Panc1 (cell line): Measurements from ENCODE around the gene EPC1. TPM values are rescaled to one million over a fixed set of nuclear protein-coding genes. Genes with fewer than 3 reads are reported as not detected.
A peak's percentile ranks its signal among the peaks of the same experiment; 100 is the strongest.

ENCODE experiments used
- ATAC-seq: fragments of 200-7000 bp; cut with Tn5 transposase; 2 replicates; pipeline ENCODE4 v1.9.1; 2020; ENCODE audit warnings: mild to moderate bottlenecking, moderate library complexity
- BruUV-seq: library from RNA; stranded (reverse); fragments of 400-500 nt; replicated peaks from 2 replicates; lab custom pipeline; 2021; lab: Mats Ljungman, UMichigan
- CTCF ChIA-PET: fragments of 300-600 bp; sonication (Branson Sonifier 250); formaldehyde crosslinking; loops from one replicate; lab custom pipeline; 2022; ENCODE audit warnings: antibody characterized with exemption; lab: Charles Lee
- POLR2A ChIA-PET: fragments of 300-600 bp; sonication (Branson Sonifier 250); formaldehyde crosslinking; loops from one replicate; lab custom pipeline; 2022; ENCODE audit warnings: antibody characterized with exemption; lab: Charles Lee
- DNase-seq: peaks from one replicate; pipeline ENCODE4 v3.0.0-alpha.2; 2010; ENCODE audit warnings: low read depth, low spot score
- H3K27ac ChIP-seq: 2 replicates; pipeline ENCODE4 v1.5.1; 2011; ENCODE audit warnings: mild to moderate bottlenecking, low read length, inconsistent platforms
- H3K27me3 ChIP-seq: fragments of 200-500 bp; sonication (Bioruptor generic); 2 replicates; pipeline ENCODE4 v1.6.0; 2014; ENCODE audit warnings: low read length, inconsistent platforms; ENCODE audit not compliant: control insufficient read depth, insufficient read depth
- H3K36me3 ChIP-seq: fragments of 200-500 bp; sonication (Bioruptor generic); 2 replicates; pipeline ENCODE4 v1.5.1; 2014; ENCODE audit warnings: inconsistent platforms, mild to moderate bottlenecking, low read length, moderate library complexity; ENCODE audit not compliant: control insufficient read depth, insufficient read depth
- H3K4me1 ChIP-seq: 2 replicates; pipeline ENCODE4 v1.5.1; 2011; ENCODE audit warnings: inconsistent platforms, mild to moderate bottlenecking, low read length, moderate library complexity; ENCODE audit not compliant: control insufficient read depth, insufficient read depth
- H3K4me3 ChIP-seq, 2 experiments: 2 replicates each; pipeline ENCODE4 v1.5.1; 2011 to 2012; ENCODE audit warnings: low read depth in 2 of 2, low read length in 2 of 2, mild to moderate bottlenecking in 2 of 2, inconsistent platforms in 1 of 2, moderate library complexity in 1 of 2
- H3K9me3 ChIP-seq: fragments of 200-500 bp; sonication (Bioruptor generic); 2 replicates; pipeline ENCODE4 v1.5.1; 2014; ENCODE audit warnings: low read depth, mild to moderate bottlenecking, inconsistent platforms, low read length, moderate library complexity; ENCODE audit not compliant: control insufficient read depth, insufficient read depth
- CTCF ChIP-seq: fragments of 450-650 bp; IDR thresholded peaks from 2 replicates; pipeline ENCODE4 v1.5.1; 2017; ENCODE audit warnings: mild to moderate bottlenecking
- POLR2AphosphoS5 ChIP-seq: IDR thresholded peaks from 2 replicates; pipeline ENCODE4 v1.6.1; 2012; ENCODE audit warnings: mild to moderate bottlenecking, low read depth, low read length, moderate library complexity
- SIN3A ChIP-seq: IDR thresholded peaks from 2 replicates; pipeline ENCODE4 v1.6.1; 2012; ENCODE audit warnings: low read depth, mild to moderate bottlenecking, low read length, moderate library complexity, borderline replicate concordance; ENCODE audit not compliant: insufficient read depth
- TCF7L2 ChIP-seq: IDR thresholded peaks from 2 replicates; pipeline ENCODE4 v1.6.1; 2011; ENCODE audit warnings: mild to moderate bottlenecking, low read depth, low read length, inconsistent platforms
- in situ Hi-C: cut with HindIII; loops from 2 replicates; pipeline ENCODE4 v1.10.0; 2016; ENCODE audit warnings: low sequenced_read_pairs, low pct_unique_long_range_greater_than_20kb
- intact Hi-C: fragments of 100-400 bp; cut with micrococcal nuclease; formaldehyde crosslinking; loops from one replicate; pipeline ENCODE4 v1.10.0; 2022; ENCODE audit not compliant: unreplicated experiment
- total RNA-seq: library from RNA; stranded (reverse); gene quantifications from one replicate; pipeline ENCODE4 v1.2.1, GENCODE V29; 2021; ENCODE audit not compliant: unreplicated experiment
- TF ChIP-seq, protein P1 (sequence below), 2 experiments: IDR thresholded peaks; 2 replicates each; pipeline ENCODE4 v1.6.1; 2011 to 2012; ENCODE audit warnings: low read depth in 2 of 2, control low read depth in 1 of 2, low read length in 1 of 2, mild to moderate bottlenecking in 1 of 2, moderate library complexity in 1 of 2; ENCODE audit not compliant: insufficient read depth in 1 of 2

EPC1 gene
- total RNA-seq, 1 experiment from 2014 or later: 18.4 TPM

DNA sequence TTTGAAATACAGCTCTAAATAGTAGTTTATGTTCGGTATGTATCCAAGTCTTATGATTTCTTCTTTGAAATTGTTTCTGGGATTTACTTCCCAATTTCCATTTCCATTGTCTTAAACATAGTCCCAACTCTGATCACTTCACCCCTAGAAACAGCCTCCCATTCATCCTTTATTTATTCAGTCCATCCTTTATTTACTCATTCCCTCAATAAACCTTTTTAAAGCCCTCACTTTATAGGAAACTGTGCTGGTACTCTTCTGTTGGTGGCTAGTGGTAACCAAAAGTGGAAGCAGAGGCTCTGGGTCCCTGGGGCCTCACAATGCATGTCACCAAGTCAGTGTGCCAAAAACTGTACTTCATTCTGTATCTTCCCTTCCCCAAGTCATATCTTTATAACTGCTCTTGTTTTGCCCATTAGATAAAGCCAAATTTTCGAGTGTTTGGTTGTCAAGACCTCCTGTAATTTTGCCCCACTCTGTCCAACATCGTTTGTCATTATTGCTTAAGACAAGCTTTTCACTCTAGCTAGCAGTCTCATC, 3.9 kb upstream of the EPC1 start:
- Histone ChIP-seq H3K4me3 (no peak overlapping the region), H3K36me3 (peaks cover 2% of the 10 kb centered on the region; the same call in 1 of the 2 replicates), H3K4me1 (peaks cover 16% of the 10 kb centered on the region; the same call in 1 of the 2 replicates), H3K27me3 (no peaks in the 10 kb centered on the region), H3K9me3 (no peaks in the 10 kb centered on the region), H3K27ac (no peak overlapping the region)
- DNase-seq (no peak), ATAC-seq (no peak)
- TF ChIP-seq, protein P1, sequence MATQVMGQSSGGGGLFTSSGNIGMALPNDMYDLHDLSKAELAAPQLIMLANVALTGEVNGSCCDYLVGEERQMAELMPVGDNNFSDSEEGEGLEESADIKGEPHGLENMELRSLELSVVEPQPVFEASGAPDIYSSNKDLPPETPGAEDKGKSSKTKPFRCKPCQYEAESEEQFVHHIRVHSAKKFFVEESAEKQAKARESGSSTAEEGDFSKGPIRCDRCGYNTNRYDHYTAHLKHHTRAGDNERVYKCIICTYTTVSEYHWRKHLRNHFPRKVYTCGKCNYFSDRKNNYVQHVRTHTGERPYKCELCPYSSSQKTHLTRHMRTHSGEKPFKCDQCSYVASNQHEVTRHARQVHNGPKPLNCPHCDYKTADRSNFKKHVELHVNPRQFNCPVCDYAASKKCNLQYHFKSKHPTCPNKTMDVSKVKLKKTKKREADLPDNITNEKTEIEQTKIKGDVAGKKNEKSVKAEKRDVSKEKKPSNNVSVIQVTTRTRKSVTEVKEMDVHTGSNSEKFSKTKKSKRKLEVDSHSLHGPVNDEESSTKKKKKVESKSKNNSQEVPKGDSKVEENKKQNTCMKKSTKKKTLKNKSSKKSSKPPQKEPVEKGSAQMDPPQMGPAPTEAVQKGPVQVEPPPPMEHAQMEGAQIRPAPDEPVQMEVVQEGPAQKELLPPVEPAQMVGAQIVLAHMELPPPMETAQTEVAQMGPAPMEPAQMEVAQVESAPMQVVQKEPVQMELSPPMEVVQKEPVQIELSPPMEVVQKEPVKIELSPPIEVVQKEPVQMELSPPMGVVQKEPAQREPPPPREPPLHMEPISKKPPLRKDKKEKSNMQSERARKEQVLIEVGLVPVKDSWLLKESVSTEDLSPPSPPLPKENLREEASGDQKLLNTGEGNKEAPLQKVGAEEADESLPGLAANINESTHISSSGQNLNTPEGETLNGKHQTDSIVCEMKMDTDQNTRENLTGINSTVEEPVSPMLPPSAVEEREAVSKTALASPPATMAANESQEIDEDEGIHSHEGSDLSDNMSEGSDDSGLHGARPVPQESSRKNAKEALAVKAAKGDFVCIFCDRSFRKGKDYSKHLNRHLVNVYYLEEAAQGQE (IDR thresholded peaks at IDR 0.05; ENCODE audit: insufficient read depth in 1 of 2, low read depth in 2 of 2, low read length in 1 of 2): no peak
- TF ChIP-seq SIN3A: no peak
- TF ChIP-seq TCF7L2: no peak
- TF ChIP-seq CTCF: no peak
- no peak for TF ChIP-seq POLR2AphosphoS5
- in situ Hi-C loops (no loop called here), intact Hi-C loops (no loop called here)
- ChIA-PET POLR2A (no interaction called here), CTCF (no interaction called here)
- BruUV-seq: no TSS peak

GRCh38 chr10:32349968-32350738, 3.2 kb upstream of the EPC1 start:
- no peaks in the 10 kb centered on the region for H3K9me3 ChIP-seq
- H3K4me3 ChIP-seq: no peak overlapping the region
- intact Hi-C loops: no loop called here
- ChIA-PET CTCF (no interaction called here), POLR2A (no interaction called here)
- no peak for ATAC-seq
- no peak for TF ChIP-seq POLR2AphosphoS5
- TF ChIP-seq SIN3A: no peak
- TF ChIP-seq CTCF: no peak
- TF ChIP-seq, protein P1 (IDR thresholded peaks at IDR 0.05; ENCODE audit: insufficient read depth in 1 of 2, low read depth in 2 of 2, low read length in 1 of 2): no peak
- no peak for TF ChIP-seq TCF7L2
- peak overlapping the region; percentile 39; the same call in 1 of the 2 replicates for H3K27ac ChIP-seq
- BruUV-seq: no TSS peak
- in situ Hi-C loops: no loop called here
- peaks cover 16% of the 10 kb centered on the region; the same call in 1 of the 2 replicates for H3K4me1 ChIP-seq
- H3K36me3 ChIP-seq: peaks cover 2% of the 10 kb centered on the region; the same call in 1 of the 2 replicates
- no peaks in the 10 kb centered on the region for H3K27me3 ChIP-seq
- no peak for DNase-seq
